RKO (cell line): ENCODE data around the gene FAM171A2.

ENCODE experiments used
- DNase-seq: peaks from one replicate; pipeline ENCODE4 v3.0.0-alpha.2; 2016; ENCODE audit warnings: low spot score

FAM171A2 gene

DNA sequence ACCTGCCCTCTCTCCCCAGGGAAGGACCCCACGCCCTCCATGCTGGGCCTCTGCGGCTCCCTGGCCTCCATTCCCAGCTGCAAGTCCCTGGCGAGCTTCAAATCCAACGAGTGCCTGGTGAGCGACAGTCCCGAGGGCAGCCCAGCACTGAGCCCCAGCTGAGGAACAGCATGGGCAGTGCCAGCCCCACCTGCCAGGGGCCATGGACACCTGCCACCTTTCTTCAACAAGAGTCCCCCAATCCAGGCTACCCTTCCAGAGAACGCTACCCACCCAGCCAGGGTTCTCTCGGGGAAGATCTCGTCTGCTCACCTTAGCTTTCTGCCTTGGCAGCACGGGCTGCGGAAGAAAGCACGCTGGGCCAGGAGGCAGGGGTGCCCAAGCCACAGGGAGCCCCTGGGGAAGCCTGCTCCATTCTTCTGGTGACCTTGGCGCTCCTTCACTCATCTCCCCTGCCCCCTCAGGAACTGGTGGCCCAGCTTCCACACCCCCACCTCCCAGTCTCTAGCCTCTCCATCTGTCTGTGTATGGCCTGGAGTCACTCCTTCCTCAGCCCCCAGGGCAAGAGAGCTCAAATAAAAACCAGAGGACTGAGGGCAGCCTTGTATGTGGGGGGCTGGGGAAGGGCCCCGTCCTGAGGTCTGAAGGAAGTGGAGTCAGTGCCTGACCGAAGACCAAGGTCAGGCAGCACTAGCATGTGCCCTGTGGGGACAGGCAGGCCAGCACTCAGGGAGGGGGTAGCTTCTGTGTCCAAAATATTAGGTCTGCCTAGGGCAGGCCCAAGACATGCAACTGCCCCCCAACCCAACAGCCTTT is 45.4 kb downstream of the FAM171A2 start:
- no peak for DNase-seq

- no peak for DNase-seq
Measured at GRCh38 chr17:44317545-44317944, 46.1 kb downstream of the FAM171A2 start.

- DNase-seq, result no peak
Measured at GRCh38 chr17:44315760-44316731, 47.6 kb downstream of the FAM171A2 start.

DNA sequence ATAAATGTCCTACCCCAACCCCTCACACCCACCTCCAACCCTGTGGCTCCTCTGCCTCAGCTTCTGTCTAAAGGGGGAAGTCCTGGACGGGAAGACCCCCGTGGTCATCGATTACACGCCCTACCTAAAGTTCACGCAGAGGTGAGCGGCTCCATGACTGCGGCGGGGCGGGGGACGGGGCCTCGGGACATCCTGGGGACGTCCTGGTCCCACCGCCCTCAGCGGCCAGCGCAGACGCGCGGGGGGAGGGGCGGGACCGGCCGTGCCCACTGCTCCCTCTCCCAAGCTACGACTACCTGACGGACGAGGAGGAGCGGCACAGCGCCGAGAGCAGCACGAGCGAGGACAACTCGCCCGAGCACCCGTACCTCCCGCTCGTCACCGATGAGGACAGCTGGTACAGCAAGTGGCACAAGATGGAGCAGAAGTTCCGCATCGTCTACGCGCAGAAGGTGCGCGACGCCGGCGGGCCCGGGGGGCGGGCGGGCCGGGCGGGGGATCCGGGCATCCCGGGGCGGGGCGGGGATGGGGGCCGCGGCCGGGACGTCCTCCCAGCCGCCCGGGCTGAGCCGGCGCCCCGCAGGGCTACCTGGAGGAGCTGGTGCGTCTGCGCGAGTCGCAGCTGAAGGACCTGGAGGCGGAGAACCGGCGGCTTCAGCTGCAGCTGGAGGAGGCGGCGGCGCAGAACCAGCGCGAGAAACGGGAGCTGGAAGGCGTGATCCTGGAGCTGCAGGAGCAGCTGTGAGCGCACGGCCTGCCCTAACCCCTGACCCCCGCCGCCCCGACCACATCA is 48.6 kb downstream of the FAM171A2 start:
- DNase-seq, result no peak

- DNase-seq, result no peak
Measured at GRCh38 chr17:44314524-44314868, 49.2 kb downstream of the FAM171A2 start.

DNA sequence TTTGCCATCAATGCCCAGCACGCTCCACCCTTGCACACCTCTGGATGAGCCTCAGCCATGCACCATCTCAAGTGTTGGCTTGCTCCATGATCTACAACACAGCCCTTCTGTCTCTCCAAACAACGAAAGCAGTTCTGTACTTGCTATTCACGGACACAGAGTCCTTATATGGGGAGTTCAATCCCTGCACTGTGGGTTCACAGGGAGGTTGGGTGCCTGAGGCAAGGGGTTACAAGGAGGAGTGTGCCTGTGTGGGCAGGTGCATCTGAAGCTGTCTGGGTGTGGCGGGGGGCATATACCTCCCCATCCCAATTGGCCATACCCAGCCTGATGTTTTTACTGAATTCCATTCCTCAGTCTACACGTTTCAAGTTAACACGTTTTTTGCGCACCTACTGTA is 49.6 kb downstream of the FAM171A2 start:
- DNase-seq, result no peak

DNA sequence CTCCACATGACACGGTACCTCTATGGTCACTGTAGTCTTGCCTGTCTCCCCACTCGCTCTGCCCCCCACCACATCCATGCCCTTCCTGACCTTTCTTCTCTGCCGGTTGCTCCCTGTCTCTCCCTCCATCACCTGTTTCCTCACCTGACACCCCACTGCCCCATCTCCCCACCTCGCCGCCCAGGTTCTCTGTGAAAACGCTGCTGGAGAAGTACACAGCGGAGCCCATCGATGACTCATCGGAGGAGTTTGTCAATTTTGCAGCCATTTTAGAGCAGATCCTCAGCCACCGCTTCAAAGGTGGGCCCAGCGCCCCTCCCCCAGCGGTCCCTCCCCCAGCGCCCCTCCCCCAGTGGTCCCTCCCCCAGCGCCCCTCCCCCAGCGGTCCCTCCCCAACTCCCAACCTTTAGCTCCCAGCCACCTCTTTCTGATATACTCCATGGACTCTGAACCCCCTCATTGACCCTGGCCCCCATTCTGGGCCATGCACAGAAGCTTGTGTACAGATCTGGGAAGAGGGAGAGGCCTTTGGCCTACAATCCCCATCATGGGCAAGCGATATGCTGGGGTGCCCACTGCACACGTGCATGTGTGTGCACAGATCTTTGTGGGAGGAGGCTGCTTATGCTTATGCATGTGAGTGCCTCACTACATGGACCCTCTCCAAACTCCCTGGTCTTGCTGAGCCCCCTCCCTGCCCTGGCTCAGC is 51.1 kb downstream of the FAM171A2 start:
- no peak for DNase-seq

- DNase-seq, result no peak
Measured at GRCh38 chr17:44311562-44312181, 52.0 kb downstream of the FAM171A2 start.

- no peak for DNase-seq
Measured at GRCh38 chr17:44310609-44311376, 52.9 kb downstream of the FAM171A2 start.

GRCh38 chr17:44310188-44310587 is 53.5 kb downstream of the FAM171A2 start:
- DNase-seq, result no peak

- DNase-seq, result no peak
Measured at GRCh38 chr17:44309472-44309871, 54.2 kb downstream of the FAM171A2 start.

- no peak for DNase-seq
Measured at GRCh38 chr17:44308865-44309264, 54.8 kb downstream of the FAM171A2 start.

DNA sequence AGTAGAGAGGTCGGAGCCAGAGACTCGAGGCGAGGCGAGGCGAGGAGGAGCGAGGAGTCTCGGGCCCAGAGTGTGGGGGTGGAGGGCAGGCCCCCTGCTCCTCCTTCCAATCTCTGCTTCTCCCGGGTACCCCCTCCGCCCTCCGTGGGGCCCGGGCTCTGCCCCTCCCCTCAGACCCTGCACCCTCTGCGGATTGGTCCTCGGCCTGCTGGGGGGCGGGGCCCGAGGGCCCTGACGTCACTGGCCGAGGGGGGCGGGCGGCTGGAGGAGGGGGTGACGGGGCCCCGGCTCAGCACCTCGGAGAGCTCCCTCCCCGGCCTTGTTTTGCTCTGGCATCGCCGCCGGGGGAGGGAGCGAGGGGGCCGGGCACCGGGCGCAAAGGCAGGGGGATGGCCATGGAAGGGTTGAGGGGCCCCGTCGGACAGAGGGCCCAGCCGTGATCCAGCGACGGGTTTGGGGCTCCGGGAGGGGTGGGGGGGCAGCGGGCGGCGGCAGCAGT is 55.3 kb downstream of the FAM171A2 start, which contains the start of gene RUNDC3A:
Gene RUNDC3A (plus strand): TSS at position 282 of the 499 bp plus-strand sequence. CDS start 232 bp downstream, outside the sequence.
- peak; percentile 78 for DNase-seq

- peak; percentile 62 for DNase-seq
Measured at GRCh38 chr17:44307387-44308186, 56.1 kb downstream of the FAM171A2 start.

DNA sequence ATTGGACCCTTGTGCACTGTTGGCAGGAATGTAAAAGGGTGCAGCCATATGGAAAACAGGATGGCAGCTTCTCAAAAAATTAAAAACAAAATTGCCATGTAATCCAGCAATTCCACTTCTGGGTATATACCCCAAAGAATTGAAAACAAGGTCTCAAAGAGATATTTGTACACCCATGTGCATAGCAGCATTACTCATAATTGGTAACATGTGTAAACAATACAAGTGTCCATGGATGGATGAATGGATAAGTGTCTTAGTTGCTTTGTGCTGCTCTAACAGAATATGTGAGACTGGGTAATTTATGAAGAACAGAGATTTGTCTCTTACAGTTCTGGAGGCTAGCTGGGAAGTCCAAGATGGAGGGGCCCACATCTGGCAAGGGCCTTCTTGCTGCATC is 59.0 kb downstream of the FAM171A2 start:
- DNase-seq, result no peak
